Measurements from ENCODE around the gene PEX5L. TPM values are rescaled to one million over a fixed set of nuclear protein-coding genes. Genes with fewer than 3 reads are reported as not detected.
"Not testable (repeated sequence)": the region's sequence is repeated elsewhere in the genome, so short reads cannot be mapped to it uniquely, and the experiment has no call there.

PEX5L gene
- total and polyA plus RNA-seq, 8 donors: 0.08 to 2.4 TPM; not detected in 6

DNA sequence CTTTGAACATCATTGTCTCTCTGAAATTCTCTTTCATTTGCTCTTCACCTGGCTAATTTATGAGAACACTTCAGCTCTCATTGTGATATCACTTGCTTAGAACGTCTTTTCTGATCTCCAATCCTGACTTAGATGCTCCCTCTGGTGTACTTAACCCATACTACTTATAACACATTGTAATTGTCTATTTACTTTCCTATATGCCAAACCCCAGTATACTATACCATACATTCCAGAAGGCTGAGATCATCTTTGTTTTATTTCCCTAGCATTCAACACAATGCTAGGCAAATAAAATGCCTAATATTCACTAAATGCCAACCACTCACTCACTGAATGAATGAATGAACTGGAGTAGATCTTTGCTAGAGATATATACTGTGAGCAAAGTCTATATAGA lies 27.0 kb upstream of the PEX5L start:
- no peak for DNase-seq
- no peak for TF ChIP-seq EP300 (IDR thresholded peaks at IDR 0.05)
- TF ChIP-seq, protein P1, sequence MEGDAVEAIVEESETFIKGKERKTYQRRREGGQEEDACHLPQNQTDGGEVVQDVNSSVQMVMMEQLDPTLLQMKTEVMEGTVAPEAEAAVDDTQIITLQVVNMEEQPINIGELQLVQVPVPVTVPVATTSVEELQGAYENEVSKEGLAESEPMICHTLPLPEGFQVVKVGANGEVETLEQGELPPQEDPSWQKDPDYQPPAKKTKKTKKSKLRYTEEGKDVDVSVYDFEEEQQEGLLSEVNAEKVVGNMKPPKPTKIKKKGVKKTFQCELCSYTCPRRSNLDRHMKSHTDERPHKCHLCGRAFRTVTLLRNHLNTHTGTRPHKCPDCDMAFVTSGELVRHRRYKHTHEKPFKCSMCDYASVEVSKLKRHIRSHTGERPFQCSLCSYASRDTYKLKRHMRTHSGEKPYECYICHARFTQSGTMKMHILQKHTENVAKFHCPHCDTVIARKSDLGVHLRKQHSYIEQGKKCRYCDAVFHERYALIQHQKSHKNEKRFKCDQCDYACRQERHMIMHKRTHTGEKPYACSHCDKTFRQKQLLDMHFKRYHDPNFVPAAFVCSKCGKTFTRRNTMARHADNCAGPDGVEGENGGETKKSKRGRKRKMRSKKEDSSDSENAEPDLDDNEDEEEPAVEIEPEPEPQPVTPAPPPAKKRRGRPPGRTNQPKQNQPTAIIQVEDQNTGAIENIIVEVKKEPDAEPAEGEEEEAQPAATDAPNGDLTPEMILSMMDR (IDR thresholded peaks at IDR 0.05): no peak
- no peak for TF ChIP-seq POLR2A (IDR thresholded peaks at IDR 0.05)
- no peak for TF ChIP-seq POLR2AphosphoS5 (IDR thresholded peaks at IDR 0.05)
- Histone ChIP-seq H3K9me3 (no peaks in the 10 kb centered on the region), H3K27me3 (no peaks in the 10 kb centered on the region), H3K4me3 (no peak overlapping the region), H3K36me3 (no peaks in the 10 kb centered on the region), H3K27ac (no peak overlapping the region), H3K4me1 (no peaks in the 10 kb centered on the region)
- 19 to 57% (median 32%) methylated on average over 1 of the region's 1 CpG for WGBS, 5 donors
- intact Hi-C loops (cut with DNase I; ENCODE audit: low total_unique reads): no loop called here

DNA sequence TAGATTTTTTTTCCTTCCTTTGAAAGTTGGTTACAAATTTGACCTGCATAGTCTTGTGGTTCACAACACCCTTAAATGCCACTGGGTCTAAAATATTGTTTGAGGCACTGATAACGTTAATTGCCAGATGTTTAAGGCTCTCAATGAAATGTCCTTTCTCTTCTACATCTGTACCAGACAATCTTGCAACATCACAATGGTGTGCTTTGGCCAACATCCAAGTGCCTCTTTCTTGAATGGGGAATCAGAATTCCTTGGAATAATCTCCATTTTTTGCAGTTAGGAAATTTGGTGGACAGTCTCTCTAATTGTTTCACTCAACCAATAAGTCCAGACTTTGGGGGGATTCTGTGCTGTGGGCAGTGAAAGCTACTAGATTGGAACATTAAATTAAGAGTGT lies 26.0 kb upstream of the PEX5L start:
- Histone ChIP-seq H3K9me3 (no peaks in the 10 kb centered on the region), H3K27me3 (no peaks in the 10 kb centered on the region), H3K4me3 (no peak overlapping the region), H3K27ac (no peak overlapping the region), H3K4me1 (no peaks in the 10 kb centered on the region), H3K36me3 (no peaks in the 10 kb centered on the region)
- TF ChIP-seq POLR2AphosphoS5 (IDR thresholded peaks at IDR 0.05): no peak
- TF ChIP-seq EP300 (IDR thresholded peaks at IDR 0.05): no peak
- TF ChIP-seq POLR2A (IDR thresholded peaks at IDR 0.05): no peak
- TF ChIP-seq, protein P1 (IDR thresholded peaks at IDR 0.05): no peak
- intact Hi-C loops (cut with DNase I; ENCODE audit: low total_unique reads): no loop called here
- WGBS, 5 donors: 61 to 76% (median 73%) methylated on average over 1 of the region's 1 CpG
- DNase-seq: no peak

DNA sequence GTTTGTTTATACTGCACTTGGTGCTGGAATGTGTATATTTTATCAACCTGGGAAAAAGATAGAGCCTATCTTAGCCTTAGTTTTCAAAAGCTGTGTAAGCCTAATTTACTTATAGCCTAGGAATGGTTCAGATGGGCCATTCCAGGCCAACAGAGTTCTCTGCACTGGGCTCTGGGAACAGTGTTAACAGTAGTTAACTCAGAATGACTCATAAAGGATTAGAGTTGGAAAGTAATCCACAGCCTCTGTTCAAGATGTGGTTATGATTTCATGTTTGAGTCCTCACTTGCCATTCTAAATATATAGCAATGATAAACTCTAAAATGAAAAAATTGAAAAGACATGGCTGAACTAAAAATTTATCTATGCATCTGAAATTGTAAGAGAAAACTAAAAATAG lies 22.6 kb upstream of the PEX5L start:
- no peaks in the 10 kb centered on the region for H3K36me3 ChIP-seq
- H3K27ac ChIP-seq: no peak overlapping the region
- no peaks in the 10 kb centered on the region for H3K27me3 ChIP-seq
- H3K4me3 ChIP-seq: no peak overlapping the region
- H3K4me1 ChIP-seq: no peaks in the 10 kb centered on the region
- TF ChIP-seq, protein P1 (IDR thresholded peaks at IDR 0.05): no peak
- TF ChIP-seq POLR2AphosphoS5 (IDR thresholded peaks at IDR 0.05) (no peak), EP300 (IDR thresholded peaks at IDR 0.05) (no peak), POLR2A (IDR thresholded peaks at IDR 0.05) (no peak)
- intact Hi-C loops (cut with DNase I; ENCODE audit: low total_unique reads): no loop called here
- H3K9me3 ChIP-seq: no peaks in the 10 kb centered on the region
- no peak for DNase-seq

DNA sequence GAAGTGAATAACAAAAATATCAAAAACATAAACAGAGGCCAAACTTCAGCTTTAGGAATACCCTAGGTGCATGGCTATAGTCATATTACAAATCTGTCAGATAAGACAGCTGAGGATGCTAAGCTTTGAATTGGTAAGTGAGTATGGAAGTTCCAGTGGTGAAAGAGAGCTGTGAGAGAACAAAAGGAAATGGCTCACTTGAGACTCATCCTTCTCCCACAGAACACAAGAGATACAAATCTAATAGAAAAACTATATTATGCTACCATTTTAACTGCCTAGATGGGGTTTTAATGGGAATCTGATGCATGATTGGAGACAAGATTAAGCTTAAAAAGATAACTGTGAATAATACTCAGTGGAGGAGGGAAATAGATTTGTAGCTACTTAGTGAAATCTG lies 21.5 kb upstream of the PEX5L start:
- TF ChIP-seq POLR2A (IDR thresholded peaks at IDR 0.05): no peak
- TF ChIP-seq EP300 (IDR thresholded peaks at IDR 0.05): no peak
- TF ChIP-seq, protein P1 (IDR thresholded peaks at IDR 0.05): no peak
- TF ChIP-seq POLR2AphosphoS5 (IDR thresholded peaks at IDR 0.05): no peak
- Histone ChIP-seq H3K27ac (no peak overlapping the region), H3K27me3 (no peaks in the 10 kb centered on the region), H3K4me3 (no peak overlapping the region), H3K9me3 (no peaks in the 10 kb centered on the region), H3K36me3 (no peaks in the 10 kb centered on the region), H3K4me1 (no peaks in the 10 kb centered on the region)
- no peak for DNase-seq
- intact Hi-C loops (cut with DNase I; ENCODE audit: low total_unique reads): no loop called here

DNA sequence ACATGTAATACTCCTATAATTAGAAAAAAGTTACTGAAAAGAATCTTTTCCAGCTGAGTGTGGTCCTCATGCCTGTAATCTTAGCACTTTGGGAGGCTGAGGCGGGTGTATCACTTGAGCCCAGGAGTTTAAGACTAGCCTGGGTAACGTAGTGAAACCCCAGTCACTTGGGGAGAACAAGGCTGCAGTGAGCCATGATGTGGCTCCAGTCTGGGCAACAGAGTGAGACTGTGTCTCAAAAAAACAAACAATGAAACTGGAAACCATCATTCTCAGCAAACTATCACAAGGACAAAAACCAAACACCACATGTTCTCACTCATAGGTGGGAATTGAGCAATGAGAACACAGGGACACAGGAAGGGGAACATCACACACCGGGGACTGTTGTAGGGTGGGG lies 18.9 kb upstream of the PEX5L start:
- H3K27me3 ChIP-seq; H3K4me1 ChIP-seq; H3K27ac ChIP-seq; DNase-seq; H3K36me3 ChIP-seq; intact Hi-C loops (cut with DNase I; ENCODE audit: low total_unique reads); H3K9me3 ChIP-seq; H3K4me3 ChIP-seq: not testable (repeated sequence)
- 69 to 84% (median 78%) methylated on average over 3 of the region's 3 CpGs for WGBS, 5 donors

Measured in stomach (tissue), 9 donors.